ENCODE measurements around the gene PFKL. TPM values are rescaled to one million over a fixed set of nuclear protein-coding genes. Genes with fewer than 3 reads are reported as not detected.
A peak's percentile ranks its signal among the peaks of the same experiment; 100 is the strongest.
"Not testable (repeated sequence)": the region's sequence is repeated elsewhere in the genome, so short reads cannot be mapped to it uniquely, and the experiment has no call there.

Gene PFKL
- total RNA-seq, 1 experiment from 2014 or later, result 150 TPM

GRCh38 chr21:44359396-44359795 is 59.5 kb downstream of the PFKL start (continued):
- TF ChIP-seq REST (IDR thresholded peaks at IDR 0.05; ENCODE audit: low read depth), result no peak
- TF ChIP-seq CBX3 (IDR thresholded peaks at IDR 0.05; ENCODE audit: low read depth), result no peak
- no peak for TF ChIP-seq SIN3A (IDR thresholded peaks at IDR 0.05; ENCODE audit: low read depth)
- TF ChIP-seq EGR1 (IDR thresholded peaks at IDR 0.05; ENCODE audit: low read depth), result no peak
- TF ChIP-seq CTCF (IDR thresholded peaks at IDR 0.05 in 2 of 3, conservative IDR thresholded peaks at IDR 0.05 in 1 of 3; ENCODE audit: borderline replicate concordance in 1 of 3, insufficient read depth in 1 of 3, low read depth in 2 of 3, low read length in 2 of 3), result no peak

GRCh38 chr21:44360159-44360558 is 60.3 kb downstream of the PFKL start:
- RAD21 ChIA-PET (ENCODE audit: low non-redundant PET in 1 of 2, low total read pairs in 2 of 2, uncharacterized antibody in 2 of 2, unreplicated experiment in 2 of 2), result no interaction called here

GRCh38 chr21:44361903-44362302 is 62.0 kb downstream of the PFKL start:
- H3K4me2 ChIP-seq (ENCODE audit: low read length); H3K27ac ChIP-seq (ENCODE audit: low read depth, low read length); intact Hi-C loops (cut with micrococcal nuclease); CTCF ChIA-PET; RAD21 ChIA-PET (ENCODE audit: low non-redundant PET in 1 of 2, low total read pairs in 2 of 2, uncharacterized antibody in 2 of 2, unreplicated experiment in 2 of 2); H3K27me3 ChIP-seq (ENCODE audit: insufficient read depth, low read length); H3K9me2 ChIP-seq (ENCODE audit: insufficient read depth); H2AFZ ChIP-seq (ENCODE audit: low read depth, low read length, poor library complexity, severe bottlenecking); ATAC-seq; POLR2A ChIA-PET; H3K4me1 ChIP-seq (ENCODE audit: control insufficient read depth in 1 of 2, insufficient read depth in 2 of 2, low read length in 2 of 2); H3K36me3 ChIP-seq (ENCODE audit: control insufficient read depth in 1 of 2, insufficient read depth in 2 of 2, low read length in 2 of 2); H3K9ac ChIP-seq (ENCODE audit: low read length); DNase-seq (ENCODE audit: low read depth, low spot score); H4K20me1 ChIP-seq (ENCODE audit: insufficient read depth); H3K79me2 ChIP-seq (ENCODE audit: insufficient read depth, low read length); H3K9me3 ChIP-seq (ENCODE audit: control insufficient read depth in 1 of 2, insufficient read depth in 1 of 2, low read depth in 1 of 2, low read length in 2 of 2); H3K4me3 ChIP-seq (replicated peaks in 1 of 2; ENCODE audit: low read depth in 1 of 2, low read length in 2 of 2); BruUV-seq (replicated peaks): not testable (repeated sequence)

More at GRCh38 chr21:44360159-44360558, 60.3 kb downstream of the PFKL start:
- no peak overlapping the region for H3K27ac ChIP-seq (ENCODE audit: low read depth, low read length)
- no TSS peak for BruUV-seq (replicated peaks)
- CTCF ChIA-PET, result no interaction called here
- H3K36me3 ChIP-seq (ENCODE audit: control insufficient read depth in 1 of 2, insufficient read depth in 2 of 2, low read length in 2 of 2), result no peaks in the 10 kb centered on the region
- no peaks in the 10 kb centered on the region for H3K9me2 ChIP-seq (ENCODE audit: insufficient read depth)
- ATAC-seq (peak; percentile 58; the same call in 1 of the 2 replicates), DNase-seq (ENCODE audit: low read depth, low spot score) (no peak)
- H3K4me3 ChIP-seq (replicated peaks in 1 of 2; ENCODE audit: low read depth in 1 of 2, low read length in 2 of 2), result no peak overlapping the region
- no peak overlapping the region for H3K9ac ChIP-seq (ENCODE audit: low read length)
- no peaks in the 10 kb centered on the region; a peak in 1 of 4 replicates for H3K9me3 ChIP-seq (ENCODE audit: control insufficient read depth in 1 of 2, insufficient read depth in 1 of 2, low read depth in 1 of 2, low read length in 2 of 2)
- H3K4me1 ChIP-seq (ENCODE audit: control insufficient read depth in 1 of 2, insufficient read depth in 2 of 2, low read length in 2 of 2), result no peaks in the 10 kb centered on the region
- H4K20me1 ChIP-seq (ENCODE audit: insufficient read depth), result no peaks in the 10 kb centered on the region
- no peaks in the 10 kb centered on the region for H3K79me2 ChIP-seq (ENCODE audit: insufficient read depth, low read length)
- no peaks in the 10 kb centered on the region for H3K27me3 ChIP-seq (ENCODE audit: insufficient read depth, low read length)
- intact Hi-C loops (cut with micrococcal nuclease), result no loop called here
- no peak overlapping the region for H2AFZ ChIP-seq (ENCODE audit: low read depth, low read length, poor library complexity, severe bottlenecking)
- POLR2A ChIA-PET, result no interaction called here
- H3K4me2 ChIP-seq (ENCODE audit: low read length), result no peak overlapping the region
- 0 out of 6 replicates have a peak, but pooled peaks of 1 of the 3 experiments have one; percentile 16 for TF ChIP-seq CTCF (IDR thresholded peaks at IDR 0.05 in 2 of 3, conservative IDR thresholded peaks at IDR 0.05 in 1 of 3; ENCODE audit: borderline replicate concordance in 1 of 3, insufficient read depth in 1 of 3, low read depth in 2 of 3, low read length in 2 of 3)
- no peak for TF ChIP-seq FOSL1 (IDR thresholded peaks at IDR 0.05; ENCODE audit: low read depth)

Measured in HCT116 (cell line).